GM21423 (cell line): Measurements from ENCODE around the gene HCFC1R1.
"Not testable (repeated sequence)": the region's sequence is repeated elsewhere in the genome, so short reads cannot be mapped to it uniquely, and the experiment has no call there.

Source experiments
- ATAC-seq: cut with Tn5 transposase; IDR thresholded peaks from one replicate; pipeline ENCODE4 v1.9.1; 2021; ENCODE audit warnings: mild to moderate bottlenecking, moderate library complexity; ENCODE audit not compliant: unreplicated experiment

The HCFC1R1 gene

DNA sequence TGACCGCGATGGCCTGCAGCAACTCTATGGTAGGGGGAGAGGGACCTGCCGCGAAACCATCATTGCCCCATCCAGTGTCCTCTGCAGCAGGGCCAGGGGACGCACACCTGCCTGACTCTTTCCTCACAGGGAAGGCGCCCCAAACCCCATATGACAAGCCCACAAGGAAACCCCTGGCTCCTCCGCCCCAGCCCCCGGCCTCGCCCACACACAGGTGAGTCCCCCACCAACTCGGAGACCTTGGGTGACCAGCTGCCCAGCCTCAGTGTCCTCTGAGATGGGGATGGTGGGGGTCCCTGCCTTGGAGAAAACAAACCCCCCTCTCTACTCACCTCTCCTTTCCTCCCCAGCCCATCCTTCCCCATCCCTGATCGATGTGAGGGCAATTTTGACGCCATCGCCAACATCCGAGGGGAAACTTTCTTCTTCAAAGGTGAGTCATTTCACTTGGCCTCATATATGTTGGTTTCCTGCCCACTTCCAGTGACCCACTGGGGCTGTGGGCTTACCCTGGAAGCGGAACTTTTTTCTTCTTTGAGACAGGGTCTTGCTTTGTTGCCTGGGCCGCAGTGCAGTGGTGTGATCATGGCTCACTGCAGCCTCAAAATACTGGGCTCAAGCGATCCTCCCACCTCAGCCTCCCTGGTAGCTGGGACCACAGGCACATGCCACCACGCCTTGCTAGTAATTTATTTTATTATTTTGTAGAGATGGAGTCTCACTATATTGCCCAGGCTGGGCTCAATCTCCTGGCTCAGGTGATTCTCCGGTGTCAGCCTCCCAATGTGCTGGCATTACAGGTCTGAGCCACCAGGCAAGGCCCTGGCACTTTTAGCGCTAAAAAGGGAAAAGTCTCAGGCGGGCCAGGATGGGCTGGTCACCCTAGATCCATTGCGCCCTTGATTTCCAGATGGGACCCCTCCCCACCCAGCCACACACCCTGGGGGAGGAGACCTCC is 33.7 kb upstream of the HCFC1R1 start:
- no peak for ATAC-seq

DNA sequence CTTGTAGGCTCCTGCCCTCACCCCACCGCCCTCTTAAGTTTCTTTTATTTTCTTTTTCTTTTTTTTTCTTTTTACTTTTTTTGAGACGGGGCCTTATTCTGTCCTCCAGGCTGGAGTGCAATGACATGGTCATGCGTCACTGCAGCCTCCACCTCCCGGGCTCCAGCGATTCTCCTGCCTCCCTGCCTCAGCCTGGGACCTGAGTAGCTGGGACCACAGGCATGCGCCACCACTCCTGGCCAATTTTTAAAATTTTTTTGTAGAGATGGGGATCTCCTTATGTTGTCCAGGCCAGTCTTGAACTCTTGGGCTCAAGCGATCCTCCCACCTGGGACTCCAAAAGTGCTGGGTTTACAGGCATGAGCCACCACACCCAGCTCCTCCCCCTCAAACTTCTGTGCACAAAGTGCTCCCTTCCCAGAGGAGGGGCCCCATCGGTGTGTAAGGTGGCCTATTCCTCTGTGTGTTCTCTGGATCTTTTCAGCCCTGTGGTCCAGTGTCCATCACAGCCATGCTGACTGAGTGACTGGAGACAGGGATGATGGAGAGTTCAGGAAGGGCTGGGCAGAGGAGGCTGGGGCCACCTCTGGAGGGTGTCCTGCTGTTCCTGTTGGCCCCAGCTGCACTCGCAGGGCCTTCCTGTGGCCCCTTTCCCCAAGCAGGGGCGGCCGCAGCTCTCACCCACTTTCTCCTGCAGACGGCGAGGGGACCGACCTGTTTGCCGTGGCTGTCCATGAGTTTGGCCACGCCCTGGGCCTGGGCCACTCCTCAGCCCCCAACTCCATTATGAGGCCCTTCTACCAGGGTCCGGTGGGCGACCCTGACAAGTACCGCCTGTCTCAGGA is 32.8 kb upstream of the HCFC1R1 start:
- no peak for ATAC-seq

GRCh38 chr16:3055734-3056115 is 32.0 kb upstream of the HCFC1R1 start:
- ATAC-seq = not testable (repeated sequence)

DNA sequence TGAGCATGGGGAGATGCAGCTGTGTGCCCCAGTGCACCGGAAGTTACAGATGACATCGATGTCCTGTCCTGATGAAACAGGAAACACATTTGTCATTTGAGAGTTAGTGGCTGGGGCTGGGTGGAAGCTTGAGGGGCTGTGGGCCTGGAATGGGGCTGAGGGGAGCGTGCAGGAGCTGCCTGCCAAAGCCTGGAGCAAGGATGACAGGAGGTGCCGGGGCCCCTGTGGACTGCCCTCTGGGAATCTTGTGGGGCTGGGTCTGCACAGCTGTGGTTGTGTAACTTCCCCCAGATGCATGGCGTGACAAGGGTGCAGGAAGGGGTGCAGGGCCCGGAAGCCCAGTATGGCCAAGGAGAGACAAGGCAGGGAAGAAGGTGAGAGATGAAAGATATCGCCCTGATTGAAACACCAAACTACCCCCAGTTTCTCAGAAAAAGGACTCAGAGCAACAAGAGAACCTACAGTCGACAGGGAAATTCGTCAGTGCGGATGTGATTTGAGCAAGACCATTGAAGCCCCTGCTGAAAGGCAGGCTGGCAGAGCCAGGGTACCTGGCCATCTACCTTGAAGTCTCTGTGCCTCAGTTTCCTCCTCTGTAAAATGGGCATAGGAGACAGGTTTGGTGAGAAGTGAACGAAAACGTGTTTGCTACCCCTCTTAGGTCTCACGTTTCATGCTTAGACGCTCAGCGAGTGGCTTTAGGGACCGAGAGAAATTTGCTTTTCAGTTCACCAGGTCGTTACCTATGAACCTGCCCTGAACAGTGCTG is 31.4 kb upstream of the HCFC1R1 start:
- ATAC-seq = no peak

DNA sequence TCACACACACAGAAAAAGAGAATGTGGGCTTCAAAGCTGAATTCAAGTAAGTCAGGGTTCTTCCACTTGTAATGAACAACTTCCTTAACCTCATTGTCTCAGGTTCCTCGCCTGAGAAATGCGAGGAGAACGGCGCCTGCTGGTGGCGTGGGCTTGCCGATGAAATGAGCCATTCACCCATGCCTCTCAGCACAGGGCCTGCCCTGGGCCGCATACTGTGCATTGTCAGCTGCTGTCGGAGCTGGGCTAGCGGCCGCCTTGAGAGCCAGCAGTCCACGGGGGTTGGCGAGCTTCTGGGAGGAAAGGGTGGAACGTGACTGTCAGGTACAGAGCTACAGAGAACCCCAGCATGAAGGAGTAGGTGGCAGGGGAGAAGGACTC is 29.6 kb upstream of the HCFC1R1 start:
- not testable (repeated sequence) for ATAC-seq

DNA sequence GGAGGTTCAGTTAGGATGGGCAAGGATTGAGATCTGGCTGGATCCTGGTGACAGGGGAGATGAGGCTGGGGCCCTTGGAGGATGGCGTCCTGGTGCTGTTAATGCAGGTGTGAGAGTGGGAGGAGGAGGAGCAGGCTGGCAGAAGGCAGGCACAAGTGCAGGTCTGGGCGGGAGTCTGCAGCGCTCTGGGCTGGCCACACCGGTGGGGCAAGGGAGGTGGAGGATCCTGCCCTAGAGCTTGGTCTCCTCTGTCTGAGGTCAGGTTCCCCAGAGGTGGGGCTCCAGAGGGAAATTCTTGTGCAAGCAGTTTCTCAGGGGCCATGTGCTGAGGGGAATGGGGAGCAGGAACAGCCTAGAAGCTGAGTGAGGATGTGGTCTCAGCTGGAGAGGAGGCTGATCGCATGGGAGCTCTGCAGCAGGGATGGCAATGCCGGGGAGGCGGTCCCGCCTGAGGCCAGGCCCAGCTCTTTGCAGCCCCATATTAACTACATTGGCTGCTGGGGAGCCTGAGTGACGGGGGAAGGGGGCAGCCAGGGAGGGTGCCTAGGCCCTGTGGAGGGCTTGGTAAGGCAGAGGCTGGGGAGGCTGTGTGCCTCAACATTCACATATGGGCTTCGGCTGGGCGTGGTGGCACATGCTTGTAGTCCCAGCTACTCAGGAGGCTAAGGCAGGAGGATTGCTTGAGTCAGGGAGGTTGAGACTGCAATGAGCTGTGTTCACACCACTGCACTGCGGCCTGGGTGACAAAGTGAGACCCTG is 29.0 kb upstream of the HCFC1R1 start:
- not testable (repeated sequence) for ATAC-seq

DNA sequence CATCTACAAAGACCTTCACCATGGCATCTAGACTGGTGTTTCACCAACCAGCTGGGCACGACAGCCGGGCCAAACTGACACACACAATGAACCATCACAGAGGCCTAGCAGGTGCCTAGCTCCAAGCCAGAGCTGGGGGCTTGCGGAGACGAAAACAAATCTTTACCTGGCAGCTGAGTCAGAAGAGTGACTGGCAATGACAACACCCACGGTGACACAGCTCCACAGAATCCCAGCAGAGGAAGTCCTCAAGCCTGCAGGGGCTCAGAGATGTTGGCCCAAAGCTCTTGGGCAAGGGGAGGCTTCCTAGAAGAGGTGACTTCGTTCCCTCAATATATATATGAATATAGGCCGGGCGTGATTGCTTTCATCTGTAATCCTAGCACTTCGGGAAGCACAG is 27.8 kb upstream of the HCFC1R1 start:
- ATAC-seq = no peak

- ATAC-seq = no peak
Observed at GRCh38 chr16:3051009-3051408, 27.3 kb upstream of the HCFC1R1 start.

DNA sequence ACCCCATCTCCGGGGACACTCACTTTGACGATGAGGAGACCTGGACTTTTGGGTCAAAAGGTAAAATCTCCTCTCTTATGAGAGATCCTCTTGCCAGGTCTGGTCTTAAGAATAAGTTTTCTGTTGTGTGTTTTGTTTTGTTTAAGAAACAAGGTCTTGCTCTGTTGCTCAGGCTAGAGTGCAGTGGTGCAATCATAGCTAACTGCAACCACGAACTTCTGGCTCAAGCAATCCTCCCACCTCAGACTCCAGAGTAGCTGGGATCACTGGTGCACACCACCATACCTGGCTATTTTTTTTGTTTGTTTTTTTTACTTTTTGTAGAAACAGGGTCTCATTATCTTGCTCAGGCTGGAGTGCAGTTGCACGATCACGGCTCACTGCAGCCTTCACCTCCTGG is 26.7 kb upstream of the HCFC1R1 start:
- ATAC-seq = no peak

DNA sequence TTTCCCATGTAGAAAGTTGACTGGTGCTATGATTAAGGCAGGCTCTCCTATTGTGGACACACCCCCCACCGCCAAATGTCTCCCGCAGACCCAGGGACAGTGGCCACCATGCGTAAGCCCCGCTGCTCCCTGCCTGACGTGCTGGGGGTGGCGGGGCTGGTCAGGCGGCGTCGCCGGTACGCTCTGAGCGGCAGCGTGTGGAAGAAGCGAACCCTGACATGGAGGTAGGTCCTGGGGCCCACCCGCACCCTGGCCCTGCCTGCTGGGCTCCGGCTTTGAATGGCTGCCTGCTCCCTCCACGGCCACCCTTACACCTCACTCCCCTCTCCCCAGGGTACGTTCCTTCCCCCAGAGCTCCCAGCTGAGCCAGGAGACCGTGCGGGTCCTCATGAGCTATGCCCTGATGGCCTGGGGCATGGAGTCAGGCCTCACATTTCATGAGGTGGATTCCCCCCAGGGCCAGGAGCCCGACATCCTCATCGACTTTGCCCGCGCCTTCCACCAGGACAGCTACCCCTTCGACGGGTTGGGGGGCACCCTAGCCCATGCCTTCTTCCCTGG is 26.3 kb upstream of the HCFC1R1 start:
- no peak for ATAC-seq

DNA sequence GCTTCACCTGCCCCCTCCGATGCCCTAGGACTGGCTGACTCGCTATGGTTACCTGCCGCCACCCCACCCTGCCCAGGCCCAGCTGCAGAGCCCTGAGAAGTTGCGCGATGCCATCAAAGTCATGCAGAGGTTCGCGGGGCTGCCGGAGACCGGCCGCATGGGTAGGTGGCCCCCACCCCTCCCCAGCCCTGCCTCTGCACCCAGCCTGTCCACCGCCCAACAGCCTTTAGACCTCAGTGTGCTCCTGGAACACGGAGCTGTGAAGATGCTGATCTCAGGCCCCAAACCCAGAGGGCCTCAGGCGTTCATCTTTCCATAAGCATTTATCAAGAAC is 23.6 kb upstream of the HCFC1R1 start:
- ATAC-seq = no peak

DNA sequence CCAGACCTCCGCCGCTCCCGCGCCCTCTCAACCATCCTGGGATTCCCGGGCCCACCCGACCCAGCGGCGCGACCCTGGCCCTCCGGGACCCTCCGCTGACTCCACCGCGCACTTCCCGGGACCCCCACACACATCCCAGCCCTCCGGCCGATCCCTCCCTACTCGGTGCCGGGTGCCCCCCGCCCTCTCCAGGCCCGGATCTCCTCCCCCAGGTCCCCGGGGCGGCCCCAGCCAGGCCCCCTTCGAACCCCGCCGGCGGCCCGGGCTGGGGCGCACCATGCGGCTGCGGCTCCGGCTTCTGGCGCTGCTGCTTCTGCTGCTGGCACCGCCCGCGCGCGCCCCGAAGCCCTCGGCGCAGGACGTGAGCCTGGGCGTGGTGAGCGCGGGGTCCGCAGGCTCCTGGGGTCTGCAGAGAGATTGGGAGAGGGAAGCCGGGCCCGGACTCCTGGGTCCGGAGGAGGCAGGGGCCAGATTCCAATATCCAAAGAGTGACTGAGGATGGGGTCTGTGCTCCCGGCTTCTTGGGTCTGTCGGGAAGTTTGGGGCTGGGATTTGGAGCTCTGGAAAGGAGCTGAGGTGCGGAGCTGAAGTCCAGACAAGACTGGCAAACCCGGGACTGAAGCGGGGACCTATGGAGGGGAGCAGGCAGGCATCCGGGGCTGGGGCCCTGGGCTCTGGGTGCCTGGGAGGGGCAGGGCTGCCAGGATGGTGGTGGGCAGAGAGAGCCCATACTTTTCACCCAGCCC is 23.1 kb upstream of the HCFC1R1 start:
- ATAC-seq = no peak

- ATAC-seq = no peak
Observed at GRCh38 chr16:3045758-3046640, 22.3 kb upstream of the HCFC1R1 start, which contains the start of gene MMP25. TSS of gene MMP25 (plus strand) at chr16:3046561. CDS start at chr16:3046918, 357 bp downstream.

DNA sequence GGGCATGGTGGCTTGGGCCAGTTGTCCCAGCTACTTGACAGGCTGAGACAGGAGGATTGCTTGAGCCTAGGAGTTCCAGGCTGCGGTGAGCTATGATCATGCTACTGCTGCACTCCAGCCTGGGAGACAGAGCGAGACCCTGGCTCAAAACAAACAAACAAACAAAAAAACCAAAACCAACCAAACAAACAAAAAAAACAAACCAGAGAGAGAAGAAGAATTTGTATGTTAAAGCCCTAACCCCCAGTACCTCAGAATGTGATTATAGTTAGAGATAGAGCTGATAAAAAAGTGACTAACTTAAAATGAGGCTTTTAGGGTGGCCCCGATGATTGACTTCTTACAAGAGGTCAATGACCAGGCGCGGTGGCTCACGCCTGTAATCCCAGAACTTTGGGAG is 21.0 kb upstream of the HCFC1R1 start:
- no peak for ATAC-seq

- ATAC-seq = no peak
Observed at GRCh38 chr16:3042376-3042775, 18.6 kb upstream of the HCFC1R1 start.

DNA sequence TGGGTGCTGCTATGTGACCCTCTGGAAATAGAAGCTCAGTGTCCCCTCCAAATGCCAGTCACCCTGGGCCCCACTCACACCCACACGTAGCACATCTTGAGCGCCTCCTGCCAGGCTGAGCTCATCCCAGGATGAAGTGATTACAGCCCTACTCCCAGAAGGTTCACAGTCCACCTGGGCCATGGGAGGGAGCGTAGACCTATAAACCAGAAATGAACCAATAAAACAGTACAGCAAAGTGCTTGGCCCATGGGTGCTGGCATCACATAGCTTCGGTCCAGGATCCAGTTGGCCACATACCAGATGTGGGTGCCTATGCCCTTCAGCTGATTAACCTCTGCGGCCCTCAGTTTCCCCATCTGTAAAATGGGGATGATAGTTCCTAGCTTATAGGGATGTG is 15.2 kb upstream of the HCFC1R1 start:
- no peak for ATAC-seq

- ATAC-seq = no peak
Observed at GRCh38 chr16:3038256-3038655, 14.5 kb upstream of the HCFC1R1 start.

- no peak for ATAC-seq
Observed at GRCh38 chr16:3036726-3037315, 13.1 kb upstream of the HCFC1R1 start, which contains the start of gene BICDL2. TSS of gene BICDL2 (minus strand) at chr16:3036944. CDS start at chr16:3035496, 1,448 bp downstream.
